BJ (cell line): ENCODE results near the gene ALKBH8. TPM values are rescaled to one million over a fixed set of nuclear protein-coding genes. Genes with fewer than 3 reads are reported as not detected.

Experiments used
- CTCF ChIA-PET: fragments of 350-600 bp; formaldehyde crosslinking; extraction: SDS; loops from one replicate; lab custom pipeline; 2021; ENCODE audit warnings: antibody characterized with exemption, inconsistent platforms; lab: Yijun Ruan, JAX
- POLR2A ChIA-PET: fragments of 300-600 bp; sonication (Branson Sonifier 250); formaldehyde crosslinking; extraction: SDS; loops from one replicate; lab custom pipeline; 2021; ENCODE audit warnings: antibody characterized with exemption; lab: Charles Lee
- DNase-seq: peaks from one replicate; pipeline ENCODE4 v3.0.0-alpha.2; 2011; ENCODE audit warnings: low read depth
- H3K27me3 ChIP-seq: 2 replicates; pipeline ENCODE4 v1.6.0; 2011; ENCODE audit warnings: low read length; ENCODE audit not compliant: control insufficient read depth, insufficient read depth
- H3K36me3 ChIP-seq: 2 replicates; pipeline ENCODE4 v1.5.1; 2011; ENCODE audit warnings: low read length; ENCODE audit not compliant: control insufficient read depth, insufficient read depth
- H3K4me3 ChIP-seq: 2 replicates; pipeline ENCODE4 v1.5.1; 2011; ENCODE audit warnings: low read depth, mild to moderate bottlenecking, control low read depth, low read length
- CTCF ChIP-seq: IDR thresholded peaks from 2 replicates; pipeline ENCODE4 v1.5.1; 2011; ENCODE audit warnings: low read depth, mild to moderate bottlenecking, control low read depth, inconsistent platforms, low read length, moderate library complexity; ENCODE audit not compliant: insufficient read depth
- polyA plus RNA-seq: library from polyadenylated mRNA; depleted of rRNA; stranded (reverse); fragments of >200 nt; gene quantifications from 2 replicates; pipeline ENCODE4 v1.2.3, GENCODE V29; 2011; rRNA removed

ALKBH8 gene
- polyA plus RNA-seq, 1 experiment: 2.9 TPM

- POLR2A ChIA-PET: interaction anchor here (0.6 kb wide), 2 partner anchors 46 to 1385 kb away, joined by 4 read pairs; no protein-coding TSS in a partner anchor
- peaks cover 7% of the 10 kb centered on the region for H3K36me3 ChIP-seq
Measured at GRCh38 chr11:107457558-107458271, 107.8 kb downstream of the ALKBH8 start, which contains the start of gene CWF19L2. Gene CWF19L2, minus strand, starts transcription at chr11:107457825. Its CDS starts 9 bp downstream, at chr11:107457816.

GRCh38 chr11:107457205-107457557 lies 108.4 kb downstream of the ALKBH8 start:
- ChIA-PET POLR2A (interaction anchor here (0.6 kb wide), 1 partner anchor 1384 kb away, joined by 4 read pairs; no protein-coding TSS in a partner anchor), CTCF (interaction anchor here (1.5 kb wide), 1 partner anchor 10 kb away, joined by 4 read pairs; no protein-coding TSS in a partner anchor)
- TF ChIP-seq CTCF: no peak
- Histone ChIP-seq H3K36me3 (peaks cover 7% of the 10 kb centered on the region), H3K27me3 (no peaks in the 10 kb centered on the region), H3K4me3 (peak overlapping the region; percentile 85)
- no peak for DNase-seq

More at GRCh38 chr11:107457558-107458271, 107.8 kb downstream of the ALKBH8 start, which contains the start of gene CWF19L2:
- Histone ChIP-seq H3K4me3 (peak within 1 kb of the TSS; percentile 85), H3K27me3 (no peaks in the 10 kb centered on the region)
- CTCF ChIA-PET: interaction anchor here (1.5 to 1.7 kb wide), 2 partner anchors 10 to 15 kb away, joined by 4 to 5 read pairs; no protein-coding TSS in a partner anchor
- TF ChIP-seq CTCF: 0 out of 2 replicates have a peak, but pooled peaks have one; percentile 6
- DNase-seq: peak; percentile 81

- CTCF ChIA-PET: no interaction called here
- H3K4me3 ChIP-seq: no peak overlapping the region
- H3K36me3 ChIP-seq: peaks cover 7% of the 10 kb centered on the region
- no peak for TF ChIP-seq CTCF
- DNase-seq: no peak
- POLR2A ChIA-PET: no interaction called here
- no peaks in the 10 kb centered on the region for H3K27me3 ChIP-seq
Measured at GRCh38 chr11:107453594-107454286, 111.8 kb downstream of the ALKBH8 start.

Other genes with a start within 250 kb of the ALKBH8 start
- 1.2 and 2.7 TPM in 2 replicates for gene CWF19L2, start 107.9 kb downstream of the ALKBH8 start, polyA plus RNA-seq
- gene ELMOD1, start 25.4 kb upstream of the ALKBH8 start, polyA plus RNA-seq: 0.04 and 0.05 TPM in 2 replicates
- not detected in 2 replicates for gene SLN, start 146.3 kb upstream of the ALKBH8 start, polyA plus RNA-seq